GM12864 (cell line): ENCODE results near the gene RLN3.
A peak's percentile ranks its signal among the peaks of the same experiment; 100 is the strongest.

ENCODE experiments used
- DNase-seq: peaks from one replicate; pipeline ENCODE4 v3.0.0-alpha.2; 2011; ENCODE audit warnings: low read depth
- H3K4me3 ChIP-seq: 2 replicates; pipeline ENCODE4 v1.5.1; 2011; ENCODE audit warnings: mild to moderate bottlenecking, low read depth, low read length, control low read depth
- TF ChIP-seq, protein P1 (sequence below): IDR thresholded peaks from 2 replicates; pipeline ENCODE4 v1.5.1; 2011; ENCODE audit warnings: low read depth, mild to moderate bottlenecking, moderate library complexity, low read length, control low read depth, inconsistent platforms; ENCODE audit errors: missing control alignments

The RLN3 gene

DNA sequence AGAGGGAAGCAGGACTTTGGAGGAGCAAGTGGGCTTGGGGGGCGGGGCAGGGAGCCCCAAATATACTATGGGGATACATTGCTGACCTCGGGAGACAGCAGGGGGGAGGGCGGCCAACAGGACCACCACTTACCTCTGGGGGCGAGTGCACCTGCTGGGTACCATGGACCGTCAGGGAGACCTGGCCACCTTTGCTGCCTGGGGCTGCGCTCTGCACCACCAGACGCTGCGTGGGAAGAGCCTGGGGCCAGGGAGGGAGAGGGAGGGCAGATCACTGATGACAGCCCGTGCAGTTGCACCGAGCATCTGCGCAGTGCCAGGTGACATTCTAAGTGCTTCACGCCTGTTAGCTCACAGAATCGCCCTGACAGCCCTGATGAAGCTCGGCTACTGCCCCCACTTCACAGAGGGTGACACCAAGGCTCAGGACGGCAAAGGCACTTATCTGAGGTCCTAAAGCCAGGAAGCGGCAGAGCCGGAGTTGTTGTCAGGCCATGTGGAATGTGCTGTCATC is 45.9 kb upstream of the RLN3 start:
- DNase-seq, result no peak
- no peak overlapping the region for H3K4me3 ChIP-seq
- TF ChIP-seq, protein P1, sequence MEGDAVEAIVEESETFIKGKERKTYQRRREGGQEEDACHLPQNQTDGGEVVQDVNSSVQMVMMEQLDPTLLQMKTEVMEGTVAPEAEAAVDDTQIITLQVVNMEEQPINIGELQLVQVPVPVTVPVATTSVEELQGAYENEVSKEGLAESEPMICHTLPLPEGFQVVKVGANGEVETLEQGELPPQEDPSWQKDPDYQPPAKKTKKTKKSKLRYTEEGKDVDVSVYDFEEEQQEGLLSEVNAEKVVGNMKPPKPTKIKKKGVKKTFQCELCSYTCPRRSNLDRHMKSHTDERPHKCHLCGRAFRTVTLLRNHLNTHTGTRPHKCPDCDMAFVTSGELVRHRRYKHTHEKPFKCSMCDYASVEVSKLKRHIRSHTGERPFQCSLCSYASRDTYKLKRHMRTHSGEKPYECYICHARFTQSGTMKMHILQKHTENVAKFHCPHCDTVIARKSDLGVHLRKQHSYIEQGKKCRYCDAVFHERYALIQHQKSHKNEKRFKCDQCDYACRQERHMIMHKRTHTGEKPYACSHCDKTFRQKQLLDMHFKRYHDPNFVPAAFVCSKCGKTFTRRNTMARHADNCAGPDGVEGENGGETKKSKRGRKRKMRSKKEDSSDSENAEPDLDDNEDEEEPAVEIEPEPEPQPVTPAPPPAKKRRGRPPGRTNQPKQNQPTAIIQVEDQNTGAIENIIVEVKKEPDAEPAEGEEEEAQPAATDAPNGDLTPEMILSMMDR, result no peak

- TF ChIP-seq, protein P1, result no peak
- H3K4me3 ChIP-seq, result no peak overlapping the region
- DNase-seq, result no peak
These were observed 45.2 kb upstream of the RLN3 start for GRCh38 chr19:13982773-13983172.

GRCh38 chr19:13983213-13983889 is 44.6 kb upstream of the RLN3 start:
- H3K4me3 ChIP-seq, result no peak overlapping the region
- TF ChIP-seq, protein P1, result no peak
- DNase-seq, result no peak

DNA sequence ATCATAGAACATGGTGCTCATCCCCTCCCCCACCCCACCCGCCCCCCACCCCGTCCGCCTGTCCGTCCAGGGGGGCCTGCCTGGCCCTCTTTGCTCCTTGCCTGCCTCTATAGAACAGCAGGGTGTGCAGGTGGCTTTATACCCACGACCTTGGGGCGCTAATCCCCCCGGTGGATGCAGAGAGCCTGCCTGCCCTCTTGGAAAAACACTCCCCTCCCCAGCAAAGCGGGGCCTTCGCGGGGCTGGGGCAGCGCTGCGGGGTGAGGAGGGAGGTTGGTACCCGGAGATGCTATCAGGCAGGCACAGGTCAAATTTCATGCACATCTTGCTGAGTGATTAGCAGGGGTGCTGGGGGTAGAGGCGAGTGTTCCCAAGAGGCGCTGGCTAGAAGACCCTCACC is 43.8 kb upstream of the RLN3 start:
- H3K4me3 ChIP-seq, result no peak overlapping the region
- TF ChIP-seq, protein P1, result no peak
- no peak for DNase-seq

DNA sequence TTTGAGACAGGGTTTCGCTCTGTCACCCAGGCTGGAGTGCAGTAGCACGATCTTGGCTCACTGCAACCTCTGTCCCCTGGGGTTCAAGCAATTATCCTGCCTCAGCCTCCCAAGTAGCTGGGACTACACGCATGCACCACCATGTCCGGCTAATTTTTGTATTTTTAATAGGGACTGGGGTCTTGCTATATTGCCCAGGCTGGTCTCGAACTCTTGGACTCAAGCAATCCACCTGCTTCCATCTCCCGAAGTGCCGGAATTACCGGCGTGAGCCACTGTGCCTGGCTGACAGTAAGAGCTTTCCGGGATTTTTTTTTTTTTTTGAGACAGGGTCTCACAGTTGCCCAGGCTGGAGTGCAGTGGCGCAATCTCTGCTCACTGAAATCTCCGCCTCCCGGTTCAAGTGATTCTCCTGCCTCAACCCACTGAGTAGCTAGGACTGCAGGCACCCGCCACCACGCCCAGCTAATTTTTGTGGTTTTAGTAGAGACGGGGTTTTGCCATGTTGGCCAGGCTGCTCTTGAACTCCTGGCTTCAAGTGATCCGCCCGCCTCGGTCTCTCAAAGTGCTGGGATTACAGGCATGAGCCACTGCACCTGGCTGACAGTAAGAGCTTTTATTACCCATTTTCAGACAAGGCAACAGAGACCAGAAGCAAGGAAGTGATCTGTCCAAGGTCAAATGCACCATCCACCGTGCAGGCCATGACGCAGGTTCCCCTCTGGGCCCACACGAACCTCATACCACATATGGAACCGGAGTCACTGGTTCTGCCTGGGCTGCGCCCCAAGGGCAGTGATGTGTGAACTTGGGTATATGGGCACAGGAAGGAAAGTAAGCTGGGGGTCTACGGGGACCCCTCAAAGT is 42.8 kb upstream of the RLN3 start:
- TF ChIP-seq, protein P1, result no peak
- no peak overlapping the region for H3K4me3 ChIP-seq
- no peak for DNase-seq

DNA sequence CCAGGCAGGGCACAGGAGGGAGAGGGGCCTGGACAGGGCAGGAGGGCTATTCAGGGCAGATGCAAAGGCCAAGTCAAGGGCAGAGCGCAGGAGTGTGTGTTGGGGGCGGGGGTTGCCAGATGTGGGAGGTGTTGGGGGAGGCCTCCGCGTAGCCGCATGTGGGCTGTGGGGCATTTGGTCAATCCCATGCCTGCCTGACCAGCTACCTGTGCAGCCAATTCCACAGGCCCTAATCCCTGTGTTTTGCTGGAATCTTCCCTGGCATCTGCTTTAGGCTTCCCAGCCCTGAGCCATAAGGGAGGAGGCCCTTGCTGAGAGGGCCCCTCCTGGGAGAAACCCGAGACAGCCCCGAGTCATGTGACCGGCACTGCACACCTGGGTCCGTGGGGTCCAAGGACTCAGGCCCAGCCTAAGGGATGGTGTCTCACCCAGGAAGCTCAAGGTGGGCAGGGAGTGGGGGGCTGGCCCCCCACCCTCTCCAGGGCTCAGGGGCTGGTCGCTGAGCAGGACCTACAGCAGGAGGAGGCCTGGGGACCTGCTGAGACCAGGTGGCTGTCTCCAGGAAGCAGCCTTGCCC is 42.1 kb upstream of the RLN3 start:
- DNase-seq, result no peak

More for the DNA sequence above, 42.1 kb upstream of the RLN3 start:
- peak overlapping the region; percentile 27 for H3K4me3 ChIP-seq
- TF ChIP-seq, protein P1, result no peak
